Pulmonary artery endothelial cell (primary cell): ENCODE measurements around the gene CDH2. TPM values are rescaled to one million over a fixed set of nuclear protein-coding genes. Genes with fewer than 3 reads are reported as not detected.

Experiments used
- DNase-seq: peaks from one replicate; pipeline ENCODE4 v3.0.0-alpha.2; 2011; ENCODE audit warnings: low read depth, low spot score
- total RNA-seq: library from RNA; depleted of rRNA; stranded (reverse); fragments of >200 nt; gene quantifications from 2 replicates; pipeline ENCODE4 v1.2.3, GENCODE V29; 2014

Gene CDH2
- total RNA-seq, 1 donor from 2014 or later, result 36.5 TPM

GRCh38 chr18:28171837-28172236, 5.1 kb downstream of the CDH2 start:
- no peak for DNase-seq

DNA sequence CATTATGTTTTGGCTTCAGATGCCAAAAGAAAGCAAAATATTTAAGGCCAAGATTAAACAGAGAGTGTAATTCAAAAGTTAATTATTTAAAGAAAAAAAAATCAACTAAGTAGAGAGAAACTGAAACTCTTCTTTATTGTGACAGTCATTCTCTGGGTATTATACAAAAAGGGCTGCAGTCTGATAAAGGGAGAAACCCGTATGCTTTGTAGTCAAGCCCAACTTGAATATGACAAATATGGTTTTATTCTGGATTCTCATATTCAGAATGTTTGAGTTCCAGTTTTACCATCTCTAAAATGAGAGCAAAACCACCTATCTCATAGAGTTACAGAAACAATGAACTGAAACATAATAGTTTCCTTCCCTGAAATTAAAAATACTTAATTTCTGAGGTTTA, 8.2 kb downstream of the CDH2 start:
- no peak for DNase-seq

DNA sequence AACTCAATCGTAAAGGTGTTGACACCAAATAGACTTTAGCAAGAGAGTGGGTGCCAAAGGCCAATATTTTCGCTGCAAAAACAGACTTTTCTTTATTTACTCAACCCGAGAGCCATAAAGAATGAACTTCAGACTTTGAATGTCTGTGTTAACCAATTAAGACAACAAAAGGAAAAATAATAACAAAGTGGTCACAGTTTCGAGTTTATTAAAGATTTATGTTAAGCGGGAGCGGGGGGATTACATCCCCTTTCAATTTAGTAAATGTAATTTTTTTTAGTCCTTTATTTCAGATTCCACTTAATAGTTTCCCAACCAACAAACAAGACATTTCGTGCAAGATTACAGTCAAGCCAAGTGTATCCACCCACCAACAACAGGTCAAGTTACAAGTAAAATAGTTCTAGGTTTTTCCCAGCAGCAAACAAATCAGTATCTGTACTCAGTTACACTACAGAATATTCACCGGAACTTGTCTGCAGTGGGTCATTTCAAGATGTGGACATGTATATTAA, 9.0 kb downstream of the CDH2 start:
- DNase-seq, result no peak

DNA sequence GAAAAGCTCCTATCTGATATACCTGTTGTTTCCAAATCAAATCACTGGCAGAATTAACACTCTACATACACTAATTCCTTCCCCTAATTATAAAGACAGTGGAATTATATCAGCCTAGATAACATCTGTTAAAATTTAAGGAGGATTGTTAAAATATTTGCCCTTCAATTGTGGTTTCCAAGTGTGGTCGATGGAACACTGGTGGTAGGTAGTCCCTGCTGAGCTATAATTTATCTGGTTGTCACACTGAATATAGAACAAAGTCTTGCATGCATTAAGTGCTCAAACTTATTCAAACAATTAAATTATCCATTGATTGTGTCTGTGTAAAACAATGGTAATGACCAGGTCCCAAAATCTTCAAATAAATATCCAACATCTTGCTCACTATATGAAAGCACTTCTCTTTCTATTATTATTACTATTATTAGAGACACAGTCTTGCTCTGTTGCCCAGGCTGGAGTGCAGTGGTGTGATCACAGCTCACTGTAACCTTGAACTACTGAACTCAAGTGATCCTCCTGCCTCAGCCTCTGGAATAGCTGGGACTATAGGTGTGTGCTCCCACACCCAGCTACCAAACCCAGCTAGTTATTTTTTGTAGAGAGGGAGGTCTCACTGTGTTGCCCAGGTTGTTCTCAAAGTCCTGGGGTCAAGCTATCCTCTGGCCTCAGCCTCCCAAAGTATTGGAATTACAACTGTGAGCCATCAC, 12.0 kb downstream of the CDH2 start:
- no peak for DNase-seq

DNA sequence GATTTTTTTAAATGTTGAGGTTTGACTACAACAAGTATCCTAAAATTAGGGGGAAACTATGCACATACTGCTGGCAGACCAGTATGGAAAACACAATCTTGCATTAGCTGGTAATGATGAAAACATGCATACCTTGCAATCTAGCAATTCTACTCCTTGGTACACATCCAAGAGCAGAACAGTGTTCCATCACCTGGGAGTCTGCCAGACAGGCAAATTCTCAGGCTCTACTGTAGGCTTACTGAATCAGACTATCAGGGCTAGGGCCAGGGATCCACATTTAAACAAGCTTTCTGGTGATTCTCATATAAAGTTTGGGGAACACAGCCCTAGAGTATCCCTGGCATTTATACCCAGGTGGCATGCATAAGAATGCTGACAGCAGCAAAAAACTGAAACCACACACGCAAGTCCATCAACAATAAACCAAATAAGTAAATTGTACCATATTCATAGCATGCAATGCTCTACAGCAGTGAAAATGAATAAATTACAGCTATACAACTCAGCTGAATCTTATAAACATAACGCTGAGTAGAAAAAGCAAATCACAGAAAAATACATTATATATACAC, 13.6 kb downstream of the CDH2 start:
- no peak for DNase-seq

DNA sequence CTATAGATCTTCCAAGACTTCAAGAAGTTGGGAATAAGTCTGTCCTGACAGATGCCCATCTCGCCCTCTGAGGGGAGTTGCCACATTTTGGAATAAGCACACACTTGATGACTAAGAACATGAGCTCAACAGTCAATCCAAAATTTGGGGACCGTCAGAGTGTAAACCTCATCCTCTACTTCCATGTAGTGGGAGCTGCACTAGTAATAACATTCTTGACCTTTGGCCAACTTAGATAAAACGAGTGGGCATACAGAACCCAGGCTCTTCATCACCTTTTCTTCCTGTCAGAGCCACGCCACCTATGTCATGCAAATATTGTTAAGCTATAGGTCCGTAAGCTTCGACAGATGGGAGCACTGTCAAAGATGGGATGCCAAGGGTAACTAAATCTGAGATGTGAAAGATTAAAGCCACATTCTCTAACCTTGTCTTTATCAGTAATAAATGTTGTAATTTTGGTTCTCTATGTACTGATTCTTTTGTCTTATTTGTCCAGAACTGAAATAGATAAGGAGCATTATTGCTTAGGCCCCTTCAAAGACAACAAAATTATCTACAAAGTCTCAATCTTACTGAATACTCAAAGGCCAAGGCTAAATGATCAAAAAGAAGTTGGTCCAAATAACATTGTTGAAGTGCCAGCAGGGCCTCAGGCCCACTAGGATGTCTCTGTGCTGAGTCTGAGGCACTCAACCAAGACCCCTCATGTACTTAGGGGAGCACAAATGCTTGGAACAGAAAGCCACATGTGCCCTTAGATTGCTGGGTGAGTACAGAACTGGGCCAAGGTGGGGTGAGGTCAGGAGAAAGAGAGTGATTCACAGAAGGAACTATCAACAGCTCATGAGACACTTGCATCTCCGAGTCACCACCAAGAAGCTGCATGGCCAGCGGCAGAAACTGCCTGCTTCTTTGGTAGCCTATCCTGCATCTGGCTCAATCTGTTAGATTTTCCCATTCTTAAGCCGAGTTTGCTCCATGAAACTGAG, 15.0 kb downstream of the CDH2 start:
- no peak for DNase-seq

- no peak for DNase-seq
Measured at GRCh38 chr18:28159055-28159454, 17.9 kb downstream of the CDH2 start.

- no peak for DNase-seq
Measured at GRCh38 chr18:28158083-28158581, 18.8 kb downstream of the CDH2 start.

DNA sequence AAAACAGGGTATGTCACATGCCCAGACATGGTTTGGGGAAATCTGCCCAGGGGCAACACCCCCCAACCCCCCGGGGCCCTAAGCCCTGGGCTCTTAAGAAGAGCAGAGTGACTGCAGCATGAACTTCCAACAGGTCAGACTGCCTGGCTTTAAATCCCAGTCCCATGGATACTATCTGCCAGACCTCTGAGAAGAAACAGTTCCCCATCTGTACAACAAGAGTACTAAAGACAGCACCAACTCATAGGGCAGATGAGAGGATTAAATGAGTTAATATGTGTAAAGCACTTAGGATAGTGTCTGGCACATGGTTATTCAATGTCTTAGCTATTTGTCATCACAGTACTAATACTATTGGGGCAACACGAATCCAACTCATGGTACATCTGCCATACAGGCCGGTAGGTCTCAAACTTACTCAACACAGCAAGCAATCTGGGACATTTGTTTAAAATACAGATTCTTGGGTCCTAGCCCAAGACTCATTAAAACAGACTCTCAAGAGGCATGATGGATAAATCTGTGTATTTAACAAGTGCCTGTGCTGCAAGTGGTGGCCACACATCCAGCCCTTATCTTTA, 23.4 kb downstream of the CDH2 start:
- no peak for DNase-seq

DNA sequence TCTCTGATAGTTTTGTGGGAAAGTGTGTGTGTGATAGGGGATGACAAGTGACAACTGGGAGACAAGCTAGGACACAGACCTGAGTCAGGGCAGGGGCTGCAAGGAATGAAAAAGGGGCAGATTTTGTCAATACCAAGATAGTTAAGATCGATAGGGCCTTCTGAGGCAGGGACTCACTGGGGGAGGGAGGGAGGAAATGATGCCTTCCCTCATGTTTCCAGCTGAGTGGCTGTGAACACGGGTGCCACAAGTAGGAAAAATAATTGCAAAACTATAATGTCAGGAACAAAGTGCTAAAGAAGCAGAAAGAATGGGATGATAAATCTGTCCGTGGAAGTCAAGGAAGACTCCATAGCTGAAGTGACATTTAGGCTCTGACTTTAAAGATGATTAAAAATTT, 24.2 kb downstream of the CDH2 start:
- no peak for DNase-seq

DNA sequence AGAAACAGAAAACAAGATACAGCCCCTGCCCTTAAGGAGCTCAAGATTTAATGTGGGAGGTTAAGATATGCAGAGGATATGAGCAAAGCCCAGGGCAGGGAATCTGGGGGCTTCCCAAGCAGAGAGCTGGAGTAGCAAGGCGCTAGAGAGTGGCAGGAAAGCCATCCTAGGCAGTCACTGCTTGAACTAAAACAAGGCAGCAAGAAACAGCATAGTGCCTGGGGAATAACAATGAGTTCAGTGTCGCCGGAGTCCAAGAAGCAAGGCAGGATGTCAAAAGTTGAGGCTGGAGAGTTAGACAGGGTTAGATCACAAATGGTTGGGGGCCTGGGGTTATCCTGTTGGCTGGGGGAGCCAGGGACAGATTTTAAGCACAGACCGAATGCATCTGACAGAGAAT, 24.6 kb downstream of the CDH2 start:
- DNase-seq, result no peak

DNA sequence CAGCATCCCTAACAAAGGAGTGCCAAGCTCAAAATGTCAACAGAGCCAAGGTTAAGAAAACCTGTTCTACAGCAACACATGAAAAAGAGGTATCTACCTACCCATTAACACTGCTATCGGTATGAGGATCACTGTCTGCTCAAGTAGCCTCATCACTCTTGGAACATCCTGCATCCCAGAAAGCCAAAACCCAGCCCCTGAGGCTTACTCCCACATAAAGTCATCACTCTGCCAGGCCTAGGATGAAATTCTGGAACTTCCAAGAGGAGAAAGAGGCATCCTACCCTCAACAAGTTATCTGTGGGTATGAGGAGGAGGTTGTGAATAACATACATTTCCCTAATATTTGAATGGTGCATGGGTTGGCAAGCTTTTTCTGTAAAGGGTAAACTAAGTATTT, 25.5 kb downstream of the CDH2 start:
- no peak for DNase-seq

- DNase-seq, result no peak
Measured at GRCh38 chr18:28150925-28151324, 26.0 kb downstream of the CDH2 start.

- no peak for DNase-seq
Measured at GRCh38 chr18:28149810-28150420, 27.0 kb downstream of the CDH2 start.

DNA sequence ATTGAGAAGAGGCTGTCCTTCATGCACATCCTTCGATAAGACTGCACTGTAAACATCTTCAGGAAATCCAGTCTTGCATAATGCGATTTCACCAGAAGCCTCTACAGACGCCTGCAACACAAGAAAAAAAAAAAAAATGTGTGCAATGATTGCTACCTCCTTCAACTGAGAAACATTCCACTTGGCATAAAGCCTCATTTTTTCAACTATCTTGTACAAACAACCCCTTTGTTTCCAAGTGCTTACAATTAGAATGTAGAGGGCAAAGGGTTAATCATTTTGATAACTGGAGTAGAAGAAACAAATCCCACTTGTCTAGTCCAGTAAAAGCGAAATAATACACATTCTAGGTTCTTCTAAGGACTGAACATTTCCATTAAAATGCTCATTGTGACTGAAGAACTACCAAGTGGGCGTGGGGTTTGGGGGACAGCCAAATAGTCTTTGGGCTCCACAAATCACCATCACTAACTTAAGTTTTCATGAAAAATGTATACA, 29.2 kb downstream of the CDH2 start:
- DNase-seq, result peak; percentile 2

GRCh38 chr18:28143725-28144124, 33.2 kb downstream of the CDH2 start:
- DNase-seq, result no peak

- DNase-seq, result no peak
Measured at GRCh38 chr18:28138816-28139215, 38.1 kb downstream of the CDH2 start.

DNA sequence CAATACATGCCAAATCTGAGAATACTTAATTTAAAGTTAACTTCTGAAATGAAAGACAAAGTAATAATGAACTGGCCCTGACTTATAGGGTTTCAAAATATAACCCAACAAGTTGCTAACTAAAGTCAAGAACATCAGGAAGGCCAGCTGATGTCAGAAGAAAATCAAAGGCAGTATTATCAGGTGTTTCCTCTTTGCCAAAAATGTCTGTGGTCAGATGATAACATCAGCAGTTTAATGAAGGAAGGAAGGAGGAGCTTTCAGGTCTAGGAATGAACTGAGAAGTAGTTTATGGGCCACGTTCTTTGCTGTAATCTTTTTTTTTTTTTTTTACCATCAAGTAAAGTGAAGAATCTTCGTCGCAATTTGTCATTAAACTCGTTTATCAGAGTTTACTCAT, 40.9 kb downstream of the CDH2 start:
- no peak for DNase-seq

GRCh38 chr18:28134774-28135173, 42.2 kb downstream of the CDH2 start:
- DNase-seq, result no peak

GRCh38 chr18:28132084-28132483, 44.8 kb downstream of the CDH2 start:
- DNase-seq, result no peak

- DNase-seq, result no peak
Measured at GRCh38 chr18:28128659-28128980, 48.3 kb downstream of the CDH2 start.
